ENCODE measurements around the gene P2RY14. TPM values are rescaled to one million over a fixed set of nuclear protein-coding genes. Genes with fewer than 3 reads are reported as not detected.
A peak's percentile ranks its signal among the peaks of the same experiment; 100 is the strongest.

P2RY14 gene
- total RNA-seq, 1 experiment from 2014 or later, result not detected

DNA sequence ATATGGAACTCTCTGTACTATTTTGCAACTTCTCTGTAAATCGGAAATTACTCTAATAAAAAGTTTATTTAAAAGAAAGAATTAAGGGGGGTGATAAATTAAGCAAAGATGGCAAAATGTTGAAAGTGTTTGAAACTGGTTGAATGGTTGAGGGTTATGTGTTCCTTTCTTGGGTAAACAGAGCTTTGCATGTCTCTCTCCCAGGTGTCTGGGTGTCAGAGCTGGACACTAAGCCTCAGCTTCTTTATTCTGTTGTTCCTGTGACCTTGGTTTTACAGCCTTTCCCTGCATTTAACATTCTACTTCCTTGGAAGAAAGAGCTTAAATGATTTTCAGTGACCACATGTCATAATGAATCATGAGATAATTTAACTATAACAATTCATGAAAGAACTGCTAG is 82.5 kb downstream of the P2RY14 start:
- no peak for DNase-seq
- Mint-ChIP-seq H3K9me3 (ENCODE audit: unreplicated experiment) (peaks cover 12% of the 10 kb centered on the region), H3K4me1 (ENCODE audit: low read depth, unreplicated experiment) (peaks cover 22% of the 10 kb centered on the region), H3K27me3 (ENCODE audit: insufficient read depth, unreplicated experiment) (no peaks in the 10 kb centered on the region), H3K36me3 (ENCODE audit: insufficient read depth, unreplicated experiment) (peaks cover 7% of the 10 kb centered on the region), H3K27ac (ENCODE audit: unreplicated experiment) (peak overlapping the region; percentile 59), H3K4me3 (ENCODE audit: unreplicated experiment) (no peak overlapping the region)
- Histone ChIP-seq H3K4me1 (peaks cover 52% of the 10 kb centered on the region), H3K36me3 (ENCODE audit: control insufficient read depth, insufficient read depth, low read length) (no peaks in the 10 kb centered on the region), H3K4me3 (ENCODE audit: low read depth, low read length) (no peak overlapping the region), H3K27me3 (replicated peaks; ENCODE audit: control insufficient read depth, insufficient read depth, low read length) (no peaks in the 10 kb centered on the region), H3K9me3 (no peaks in the 10 kb centered on the region)
- ChIA-PET CTCF (interaction anchor here (1.3 kb wide), 1 partner anchor 28 kb away, joined by 4 read pairs; no protein-coding TSS in a partner anchor), POLR2A (interaction anchor here (0.5 kb wide), 1 partner anchor 18 kb away, joined by 5 read pairs; no protein-coding TSS in a partner anchor)
- BruUV-seq (replicated peaks), result no TSS peak
- intact Hi-C loops (cut with micrococcal nuclease; ENCODE audit: unreplicated experiment), result no loop called here
- TF ChIP-seq CTCF (IDR thresholded peaks at IDR 0.05; ENCODE audit: insufficient read depth in 1 of 2, low read depth in 1 of 2, low read length in 1 of 2, severe bottlenecking in 1 of 2, unreplicated experiment in 1 of 2), result no peak

GRCh38 chr3:151192545-151192944 is 85.8 kb downstream of the P2RY14 start:
- no TSS peak for BruUV-seq (replicated peaks)
- Mint-ChIP-seq H3K4me1 (ENCODE audit: low read depth, unreplicated experiment) (peaks cover 7% of the 10 kb centered on the region), H3K27ac (ENCODE audit: unreplicated experiment) (no peak overlapping the region)

DNA sequence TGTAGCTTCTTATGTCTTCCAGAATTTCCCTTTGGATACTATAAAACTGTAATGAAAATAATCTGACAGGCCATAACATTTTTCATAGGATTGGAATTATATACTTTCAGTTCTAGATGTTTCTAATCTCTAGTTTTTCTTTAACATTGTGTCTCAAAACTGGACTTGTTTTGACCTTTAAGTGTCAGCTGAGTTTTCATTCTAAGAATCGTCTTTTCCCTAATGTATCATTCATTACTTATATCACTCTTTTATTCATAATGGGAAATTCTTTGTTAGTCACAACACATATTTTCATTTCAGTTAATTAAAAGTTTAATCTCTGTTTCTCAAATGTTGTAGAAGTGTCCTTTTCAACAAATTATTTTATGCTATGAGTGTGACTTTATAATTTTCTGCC is 87.2 kb downstream of the P2RY14 start:
- Histone ChIP-seq H3K9me3 (no peaks in the 10 kb centered on the region), H3K4me3 (ENCODE audit: low read depth, low read length) (no peak overlapping the region), H3K27me3 (replicated peaks; ENCODE audit: control insufficient read depth, insufficient read depth, low read length) (no peaks in the 10 kb centered on the region), H3K36me3 (ENCODE audit: control insufficient read depth, insufficient read depth, low read length) (no peaks in the 10 kb centered on the region), H3K4me1 (peaks cover 8% of the 10 kb centered on the region)
- Mint-ChIP-seq H3K27me3 (ENCODE audit: insufficient read depth, unreplicated experiment) (no peaks in the 10 kb centered on the region), H3K9me3 (ENCODE audit: unreplicated experiment) (no peaks in the 10 kb centered on the region), H3K4me3 (ENCODE audit: unreplicated experiment) (no peak overlapping the region), H3K27ac (ENCODE audit: unreplicated experiment) (no peak overlapping the region), H3K36me3 (ENCODE audit: insufficient read depth, unreplicated experiment) (no peaks in the 10 kb centered on the region), H3K4me1 (ENCODE audit: low read depth, unreplicated experiment) (peaks cover 7% of the 10 kb centered on the region)
- ChIA-PET CTCF (no interaction called here), POLR2A (no interaction called here)
- intact Hi-C loops (cut with micrococcal nuclease; ENCODE audit: unreplicated experiment), result no loop called here
- no peak for DNase-seq
- no TSS peak for BruUV-seq (replicated peaks)
- no peak for TF ChIP-seq CTCF (IDR thresholded peaks at IDR 0.05; ENCODE audit: insufficient read depth in 1 of 2, low read depth in 1 of 2, low read length in 1 of 2, severe bottlenecking in 1 of 2, unreplicated experiment in 1 of 2)

More at GRCh38 chr3:151192545-151192944, 85.8 kb downstream of the P2RY14 start:
- peaks cover 23% of the 10 kb centered on the region for H3K4me1 ChIP-seq
- no peak for TF ChIP-seq CTCF (IDR thresholded peaks at IDR 0.05; ENCODE audit: insufficient read depth in 1 of 2, low read depth in 1 of 2, low read length in 1 of 2, severe bottlenecking in 1 of 2, unreplicated experiment in 1 of 2)
- Mint-ChIP-seq H3K27me3 (ENCODE audit: insufficient read depth, unreplicated experiment) (no peaks in the 10 kb centered on the region), H3K36me3 (ENCODE audit: insufficient read depth, unreplicated experiment) (no peaks in the 10 kb centered on the region), H3K4me3 (ENCODE audit: unreplicated experiment) (no peak overlapping the region), H3K9me3 (ENCODE audit: unreplicated experiment) (no peaks in the 10 kb centered on the region)
- no peak for DNase-seq
- CTCF ChIA-PET, result no interaction called here
- intact Hi-C loops (cut with micrococcal nuclease; ENCODE audit: unreplicated experiment), result no loop called here
- POLR2A ChIA-PET, result no interaction called here
- H3K36me3 ChIP-seq (ENCODE audit: control insufficient read depth, insufficient read depth, low read length), result no peaks in the 10 kb centered on the region
- H3K9me3 ChIP-seq, result no peaks in the 10 kb centered on the region
- H3K27me3 ChIP-seq (replicated peaks; ENCODE audit: control insufficient read depth, insufficient read depth, low read length), result no peaks in the 10 kb centered on the region
- no peak overlapping the region for H3K4me3 ChIP-seq (ENCODE audit: low read depth, low read length)
